Progenitor cell of endocrine pancreas (in vitro differentiated cells): ENCODE data around the gene DUOXA1. TPM values are rescaled to one million over a fixed set of nuclear protein-coding genes. Genes with fewer than 3 reads are reported as not detected.
A peak's percentile ranks its signal among the peaks of the same experiment; 100 is the strongest.

Experiments used
- DNase-seq: peaks from one replicate; pipeline ENCODE4 v3.0.0; 2021; ENCODE audit warnings: low spot score; ENCODE audit not compliant: unreplicated experiment
- H3K27ac Mint-ChIP-seq: 2 replicates; pipeline ENCODE4 v1.8.0; 2021; ENCODE audit warnings: mild to moderate bottlenecking, moderate library complexity, mixed read lengths
- H3K27me3 Mint-ChIP-seq: 2 replicates; pipeline ENCODE4 v1.8.0; 2021; ENCODE audit warnings: mixed read lengths
- H3K36me3 Mint-ChIP-seq: 2 replicates; pipeline ENCODE4 v1.8.0; 2022; ENCODE audit warnings: mixed read lengths; ENCODE audit not compliant: insufficient read depth
- H3K4me1 Mint-ChIP-seq: 2 replicates; pipeline ENCODE4 v1.8.0; 2021; ENCODE audit warnings: low read depth, mixed read lengths
- H3K4me3 Mint-ChIP-seq: 2 replicates; pipeline ENCODE4 v1.8.0; 2021; ENCODE audit warnings: low read depth, mild to moderate bottlenecking, moderate library complexity, mixed read lengths
- H3K9me3 Mint-ChIP-seq: 2 replicates; pipeline ENCODE4 v1.8.0; 2021; ENCODE audit warnings: low read depth, mixed read lengths
- total RNA-seq: library from RNA; stranded (reverse); gene quantifications from 2 replicates; pipeline ENCODE4 v1.2.1, GENCODE V29; 2021
- TF ChIP-seq, protein P1 (sequence below): fragments of 200-600 bp; sonication (generic); IDR thresholded peaks from one replicate; pipeline ENCODE4 v1.5.0; 2021; ENCODE audit warnings: antibody characterized with exemption, mild to moderate bottlenecking; ENCODE audit not compliant: unreplicated experiment

DUOXA1 gene
- total RNA-seq, 1 donor from 2014 or later, result 1.3 TPM

DNA sequence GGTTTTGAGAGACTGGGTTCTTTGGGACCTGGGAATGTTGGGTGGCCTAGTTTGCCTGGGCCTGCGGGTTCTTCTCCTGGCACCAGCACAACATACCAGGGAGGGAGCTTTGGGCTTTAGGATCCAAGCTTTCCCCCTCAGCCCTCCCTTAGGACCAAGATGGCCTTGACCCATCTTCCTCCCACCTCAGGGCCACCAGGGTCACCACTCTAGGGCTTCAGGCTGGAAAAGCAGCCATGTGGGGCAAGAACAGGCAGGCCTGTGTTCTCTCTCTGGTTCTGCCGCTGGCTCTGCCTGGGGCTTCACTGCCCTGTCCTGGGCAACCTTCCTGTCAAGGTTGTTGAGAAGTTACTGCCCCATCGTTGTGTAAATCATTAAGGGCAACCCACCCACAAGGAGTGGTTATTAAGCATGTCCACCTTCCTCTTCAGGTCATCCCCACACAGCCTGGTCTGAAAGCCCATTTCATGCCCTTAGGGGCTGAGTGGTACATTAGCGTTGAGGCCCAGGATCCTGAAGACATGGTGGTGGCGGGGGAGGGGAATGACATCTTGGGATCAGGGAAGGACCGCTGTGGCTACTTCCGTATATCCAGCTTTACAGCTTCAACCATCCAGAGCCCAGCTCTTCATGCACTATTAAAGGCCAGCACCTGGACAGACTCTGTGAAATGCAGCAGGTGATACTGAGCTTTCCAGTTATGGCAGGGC is 767 bp upstream of the DUOXA1 start:
- no peak for DNase-seq
- peaks cover 86% of the 10 kb centered on the region for H3K27me3 Mint-ChIP-seq
- H3K36me3 Mint-ChIP-seq, result peaks cover 1% of the 10 kb centered on the region
- H3K9me3 Mint-ChIP-seq, result no peaks in the 10 kb centered on the region
- H3K4me1 Mint-ChIP-seq, result peaks cover 7% of the 10 kb centered on the region
- no peak overlapping the region for H3K27ac Mint-ChIP-seq
- peak overlapping the region; percentile 42 for H3K4me3 Mint-ChIP-seq
- TF ChIP-seq, protein P1, sequence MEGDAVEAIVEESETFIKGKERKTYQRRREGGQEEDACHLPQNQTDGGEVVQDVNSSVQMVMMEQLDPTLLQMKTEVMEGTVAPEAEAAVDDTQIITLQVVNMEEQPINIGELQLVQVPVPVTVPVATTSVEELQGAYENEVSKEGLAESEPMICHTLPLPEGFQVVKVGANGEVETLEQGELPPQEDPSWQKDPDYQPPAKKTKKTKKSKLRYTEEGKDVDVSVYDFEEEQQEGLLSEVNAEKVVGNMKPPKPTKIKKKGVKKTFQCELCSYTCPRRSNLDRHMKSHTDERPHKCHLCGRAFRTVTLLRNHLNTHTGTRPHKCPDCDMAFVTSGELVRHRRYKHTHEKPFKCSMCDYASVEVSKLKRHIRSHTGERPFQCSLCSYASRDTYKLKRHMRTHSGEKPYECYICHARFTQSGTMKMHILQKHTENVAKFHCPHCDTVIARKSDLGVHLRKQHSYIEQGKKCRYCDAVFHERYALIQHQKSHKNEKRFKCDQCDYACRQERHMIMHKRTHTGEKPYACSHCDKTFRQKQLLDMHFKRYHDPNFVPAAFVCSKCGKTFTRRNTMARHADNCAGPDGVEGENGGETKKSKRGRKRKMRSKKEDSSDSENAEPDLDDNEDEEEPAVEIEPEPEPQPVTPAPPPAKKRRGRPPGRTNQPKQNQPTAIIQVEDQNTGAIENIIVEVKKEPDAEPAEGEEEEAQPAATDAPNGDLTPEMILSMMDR, result no peak

DNA sequence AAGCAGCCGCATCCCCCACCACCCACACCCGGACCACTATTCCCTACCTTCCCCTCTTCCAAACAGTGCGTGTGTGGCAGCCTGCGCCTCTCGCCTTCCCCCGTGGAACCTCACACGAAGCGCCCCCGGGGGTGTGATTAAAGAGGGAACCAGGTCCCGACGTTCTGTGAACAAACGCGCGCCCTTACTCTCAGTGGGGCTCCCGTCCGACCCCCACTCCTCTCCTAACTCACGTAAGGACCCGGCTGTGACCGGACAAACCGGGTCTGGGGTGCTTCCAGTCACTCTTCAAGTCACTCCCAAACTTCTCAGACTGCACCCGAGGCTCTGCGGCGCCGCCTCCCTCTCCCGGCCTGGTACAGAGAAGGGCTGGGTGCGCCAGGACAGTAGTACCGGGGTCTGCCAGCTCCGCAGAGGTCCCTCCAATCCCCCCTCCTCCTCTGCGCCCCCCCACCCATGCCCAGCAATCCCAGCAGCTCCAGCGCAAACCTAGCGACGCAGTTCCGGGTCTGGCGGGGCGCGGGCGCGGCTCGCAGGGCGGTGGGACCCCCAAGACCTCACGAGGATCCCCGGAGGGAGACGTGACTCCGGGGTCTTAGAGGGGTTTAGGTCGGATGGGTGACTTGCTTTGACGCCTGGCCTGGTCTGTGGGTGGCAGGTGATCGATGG is 574 bp downstream of the DUOXA1 start:
- H3K9me3 Mint-ChIP-seq, result no peaks in the 10 kb centered on the region
- peak overlapping the region; percentile 40 for H3K4me3 Mint-ChIP-seq
- H3K4me1 Mint-ChIP-seq, result peaks cover 5% of the 10 kb centered on the region
- DNase-seq, result no peak
- TF ChIP-seq, protein P1, result no peak
- no peaks in the 10 kb centered on the region for H3K36me3 Mint-ChIP-seq
- H3K27ac Mint-ChIP-seq, result no peak overlapping the region
- peaks cover 86% of the 10 kb centered on the region for H3K27me3 Mint-ChIP-seq

DNA sequence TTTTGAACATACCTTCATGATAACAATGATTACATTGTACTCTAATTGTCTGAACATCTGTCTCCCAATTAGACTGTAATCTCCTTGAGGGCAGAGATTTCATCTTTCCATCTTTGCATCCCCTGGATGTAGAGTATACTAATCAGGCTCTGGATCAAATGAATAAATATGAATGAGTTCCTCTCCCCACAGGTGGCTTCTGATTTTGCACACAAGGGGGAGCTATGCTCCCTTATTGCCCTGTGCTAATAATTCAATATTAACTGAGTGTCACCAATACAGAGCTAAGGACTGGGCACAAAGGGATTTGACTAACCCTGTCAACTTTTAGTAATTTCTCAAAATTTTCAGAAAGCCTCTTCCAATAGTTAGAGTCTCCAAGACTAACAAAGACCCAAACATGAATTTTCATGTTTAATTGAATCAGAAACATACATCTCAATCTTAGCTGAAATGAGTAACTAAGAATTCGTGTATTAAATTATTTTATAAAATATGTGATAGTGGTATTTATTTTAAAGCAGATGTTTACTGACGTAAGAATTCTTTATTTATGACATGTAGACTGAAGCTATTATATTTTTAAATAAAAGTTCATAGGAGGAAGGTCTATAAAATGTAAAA is 3.0 kb downstream of the DUOXA1 start:
- TF ChIP-seq, protein P1, result peak; percentile 47
- H3K36me3 Mint-ChIP-seq, result no peaks in the 10 kb centered on the region
- H3K9me3 Mint-ChIP-seq, result no peaks in the 10 kb centered on the region
- no peak for DNase-seq
- no peak overlapping the region for H3K27ac Mint-ChIP-seq
- H3K27me3 Mint-ChIP-seq, result peaks cover 79% of the 10 kb centered on the region
- peaks cover 3% of the 10 kb centered on the region for H3K4me1 Mint-ChIP-seq
- H3K4me3 Mint-ChIP-seq, result no peak overlapping the region

DNA sequence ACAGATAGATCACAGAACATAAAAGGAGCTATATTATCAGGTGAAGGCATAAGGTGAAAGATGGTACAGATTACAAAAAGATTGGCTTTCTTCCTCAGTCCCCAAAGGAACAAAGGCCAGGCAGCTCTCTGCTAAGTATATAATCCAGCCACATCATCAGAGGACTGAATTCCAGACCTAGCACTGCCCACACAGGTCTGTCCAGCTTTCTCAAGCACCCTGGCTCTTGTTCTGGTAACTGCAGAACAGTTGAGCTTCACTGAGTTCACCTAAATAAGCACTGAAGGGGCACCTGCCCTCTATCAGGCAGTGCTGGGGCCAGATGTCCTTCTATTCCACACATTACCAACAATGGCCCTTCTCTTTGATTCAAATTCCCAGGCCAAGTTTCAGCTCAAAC is 6.3 kb downstream of the DUOXA1 start:
- H3K4me1 Mint-ChIP-seq, result peaks cover under 1% of the 10 kb centered on the region
- H3K27me3 Mint-ChIP-seq, result peaks cover 64% of the 10 kb centered on the region
- TF ChIP-seq, protein P1, result no peak
- DNase-seq, result no peak
- no peaks in the 10 kb centered on the region for H3K9me3 Mint-ChIP-seq
- H3K36me3 Mint-ChIP-seq, result no peaks in the 10 kb centered on the region
- H3K4me3 Mint-ChIP-seq, result no peak overlapping the region
- no peak overlapping the region for H3K27ac Mint-ChIP-seq

DNA sequence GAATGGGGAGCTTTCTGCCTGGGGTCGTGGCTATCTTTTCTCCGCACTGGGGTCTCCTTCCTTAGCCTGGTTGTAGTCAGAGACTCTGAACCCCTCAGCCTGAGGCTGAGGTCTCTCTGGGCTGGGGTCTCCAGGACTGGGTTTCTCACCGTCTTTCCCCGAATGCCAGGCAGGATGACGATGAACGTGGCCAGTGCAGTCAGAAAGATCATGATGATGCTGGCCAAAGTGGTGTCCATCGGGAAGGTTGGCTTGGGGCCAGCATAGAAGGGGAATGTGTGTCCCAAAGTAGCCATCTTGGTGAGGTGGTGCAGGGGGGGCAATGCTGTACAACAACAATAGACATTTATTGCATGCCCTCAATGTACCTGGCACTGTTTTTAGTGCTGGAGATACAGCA is 7.0 kb downstream of the DUOXA1 start:
- DNase-seq, result no peak
- Mint-ChIP-seq H3K27ac (no peak overlapping the region), H3K4me3 (no peak overlapping the region), H3K27me3 (peaks cover 64% of the 10 kb centered on the region), H3K4me1 (peaks cover 1% of the 10 kb centered on the region), H3K9me3 (no peaks in the 10 kb centered on the region), H3K36me3 (no peaks in the 10 kb centered on the region)
- TF ChIP-seq, protein P1, result no peak
